IgD-negative memory B cell (primary cell): Measurements from ENCODE around the gene KHDC1L. TPM values are rescaled to one million over a fixed set of nuclear protein-coding genes. Genes with fewer than 3 reads are reported as not detected.
"Not testable (repeated sequence)": the region's sequence is repeated elsewhere in the genome, so short reads cannot be mapped to it uniquely, and the experiment has no call there.

Experiments
- H3K27ac Mint-ChIP-seq, 3 donors: one replicate each; pipeline ENCODE4 v1.8.0; 2020 to 2022; ENCODE audit warnings: mild to moderate bottlenecking in 3 of 3, mixed read lengths in 3 of 3, moderate library complexity in 1 of 3
- H3K27me3 Mint-ChIP-seq: one replicate; pipeline ENCODE4 v1.8.0; 2021; ENCODE audit warnings: mixed read lengths
- H3K36me3 Mint-ChIP-seq: one replicate; pipeline ENCODE4 v1.8.0; 2020; ENCODE audit warnings: mild to moderate bottlenecking, mixed read lengths
- H3K4me1 Mint-ChIP-seq, 3 donors: one replicate each; pipeline ENCODE4 v1.8.0; 2020 to 2022; ENCODE audit warnings: mixed read lengths in 3 of 3, mild to moderate bottlenecking in 1 of 3
- H3K4me3 Mint-ChIP-seq, 4 donors: one replicate each; pipeline ENCODE4 v1.8.0; 2020 to 2022; ENCODE audit warnings: mild to moderate bottlenecking in 4 of 4, mixed read lengths in 4 of 4, moderate library complexity in 3 of 4
- H3K9me3 Mint-ChIP-seq, 3 donors: one replicate each; pipeline ENCODE4 v1.8.0; 2020 to 2021; ENCODE audit warnings: mixed read lengths in 3 of 3, mild to moderate bottlenecking in 1 of 3
- polyA plus RNA-seq: library from polyadenylated mRNA; unstranded; fragments of 300-500 nt; fragmentation: Illumina TruSeq; gene quantifications from one replicate; pipeline ENCODE4 v1.2.3, GENCODE V29; 2021

Gene KHDC1L
- polyA plus RNA-seq, 1 donor from 2014 or later: not detected

GRCh38 chr6:73233971-73234370 is 8.7 kb upstream of the KHDC1L start:
- H3K9me3 Mint-ChIP-seq, H3K36me3 Mint-ChIP-seq, H3K27ac Mint-ChIP-seq, H3K4me1 Mint-ChIP-seq, H3K27me3 Mint-ChIP-seq, H3K4me3 Mint-ChIP-seq: not testable (repeated sequence)

DNA sequence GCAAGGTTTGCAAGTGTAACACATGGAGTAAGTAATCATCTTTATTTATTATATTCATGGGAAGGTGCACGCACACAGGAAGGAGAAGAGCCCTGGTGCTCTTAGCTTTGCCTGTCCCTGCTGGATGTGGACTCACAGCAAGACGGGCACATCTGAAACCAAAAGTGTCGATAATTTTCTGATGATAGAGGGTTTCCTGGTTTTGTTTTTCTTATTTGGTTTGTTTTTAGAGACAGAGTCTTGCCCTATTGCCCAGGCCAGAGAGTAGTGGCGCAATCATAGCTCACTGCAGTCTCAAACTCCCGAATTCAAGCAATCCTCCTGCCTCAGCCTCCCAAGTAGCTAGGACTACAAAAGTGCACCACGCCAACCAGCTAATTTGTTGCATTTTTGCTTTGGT is 7.8 kb upstream of the KHDC1L start:
- Mint-ChIP-seq H3K9me3 (no peaks in the 10 kb centered on the region), H3K4me3 (no peak overlapping the region)

DNA sequence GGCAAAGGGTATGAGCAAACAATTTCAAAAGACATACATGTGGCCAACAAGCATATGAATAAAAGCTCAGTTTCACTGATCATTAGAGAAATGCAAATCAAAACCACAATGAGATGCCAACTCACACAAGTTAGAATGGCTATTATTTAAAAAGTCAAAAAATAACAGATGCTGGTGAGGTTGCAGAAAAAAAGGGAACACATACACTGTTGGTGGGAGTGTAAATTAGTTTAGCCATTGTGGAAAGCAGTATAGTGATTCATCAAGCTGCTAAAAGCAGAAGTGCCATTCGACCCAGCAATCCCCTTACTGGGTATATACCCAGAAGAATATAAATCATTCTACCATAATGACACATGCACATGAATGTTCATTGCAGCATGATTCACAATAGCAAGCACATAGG is 6.7 kb upstream of the KHDC1L start:
- no peak overlapping the region for H3K4me3 Mint-ChIP-seq
- peaks cover 1% of the 10 kb centered on the region for H3K36me3 Mint-ChIP-seq
- no peaks in the 10 kb centered on the region for H3K27me3 Mint-ChIP-seq
- H3K27ac Mint-ChIP-seq: no peak overlapping the region
- H3K9me3 Mint-ChIP-seq: no peaks in the 10 kb centered on the region
- no peaks in the 10 kb centered on the region for H3K4me1 Mint-ChIP-seq

More for the DNA sequence above, 7.8 kb upstream of the KHDC1L start:
- Mint-ChIP-seq H3K4me1 (no peaks in the 10 kb centered on the region), H3K27me3 (no peaks in the 10 kb centered on the region), H3K27ac (no peak overlapping the region), H3K36me3 (peaks cover 1% of the 10 kb centered on the region)

DNA sequence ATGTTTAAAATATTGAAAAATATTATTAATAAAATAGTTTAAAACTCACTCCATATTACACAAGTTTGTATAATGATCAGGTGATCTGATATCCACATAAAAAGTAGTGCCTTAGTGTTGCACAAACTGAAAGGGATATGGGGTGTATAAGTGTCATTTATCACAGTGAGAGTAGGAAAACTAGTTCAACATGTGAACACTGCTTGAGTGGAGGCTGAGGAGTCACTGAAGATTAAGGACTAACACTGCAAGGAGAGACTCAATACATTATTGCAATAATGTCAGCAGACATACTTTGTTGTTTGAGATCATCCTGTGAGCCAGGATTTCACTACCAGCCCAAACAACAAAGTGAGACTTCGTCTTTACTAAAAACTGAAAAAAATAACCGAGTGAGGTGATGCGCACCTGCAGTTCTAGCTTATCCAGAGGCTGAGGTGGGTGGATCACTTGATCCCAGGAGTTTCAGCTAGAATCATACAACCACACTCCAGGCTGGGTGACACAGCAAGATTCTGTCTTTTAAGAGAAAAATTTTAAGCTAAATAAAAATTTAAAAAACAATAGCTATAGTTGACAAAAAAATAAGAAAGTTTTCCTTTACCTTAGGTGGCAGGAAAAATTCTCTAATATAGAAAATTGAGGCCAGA is 2.4 kb upstream of the KHDC1L start:
- Mint-ChIP-seq H3K4me3 (no peak overlapping the region), H3K4me1 (peaks cover 0 to 2% (median 0%) of the 10 kb centered on the region in 3 donors), H3K9me3 (no peaks in the 10 kb centered on the region), H3K36me3 (no peaks in the 10 kb centered on the region), H3K27me3 (no peaks in the 10 kb centered on the region), H3K27ac (no peak overlapping the region)

- no peak overlapping the region for H3K27ac Mint-ChIP-seq
- H3K36me3 Mint-ChIP-seq: peaks cover 3% of the 10 kb centered on the region
- H3K4me1 Mint-ChIP-seq: no peaks in the 10 kb centered on the region
- peaks cover 3% of the 10 kb centered on the region for H3K27me3 Mint-ChIP-seq
- no peak overlapping the region for H3K4me3 Mint-ChIP-seq
- H3K9me3 Mint-ChIP-seq: peaks cover 0 to 4% (median 0%) of the 10 kb centered on the region in 3 donors
Observed at GRCh38 chr6:73216859-73217258, 8.4 kb downstream of the KHDC1L start.

- no peak overlapping the region for H3K27ac Mint-ChIP-seq
- no peaks in the 10 kb centered on the region for H3K36me3 Mint-ChIP-seq
- H3K4me3 Mint-ChIP-seq: no peak overlapping the region
- no peaks in the 10 kb centered on the region for H3K4me1 Mint-ChIP-seq
- peaks cover 0 to 4% (median 0%) of the 10 kb centered on the region in 3 donors for H3K9me3 Mint-ChIP-seq
- no peaks in the 10 kb centered on the region for H3K27me3 Mint-ChIP-seq
Observed at GRCh38 chr6:73209117-73209516, 16.2 kb downstream of the KHDC1L start.

GRCh38 chr6:73207221-73207837 is 18.0 kb downstream of the KHDC1L start:
- H3K4me3 Mint-ChIP-seq: no peak overlapping the region
- H3K27me3 Mint-ChIP-seq: no peaks in the 10 kb centered on the region
- H3K27ac Mint-ChIP-seq: no peak overlapping the region
- no peaks in the 10 kb centered on the region for H3K4me1 Mint-ChIP-seq
- peaks cover 0 to 4% (median 0%) of the 10 kb centered on the region in 3 donors for H3K9me3 Mint-ChIP-seq
- H3K36me3 Mint-ChIP-seq: no peaks in the 10 kb centered on the region

DNA sequence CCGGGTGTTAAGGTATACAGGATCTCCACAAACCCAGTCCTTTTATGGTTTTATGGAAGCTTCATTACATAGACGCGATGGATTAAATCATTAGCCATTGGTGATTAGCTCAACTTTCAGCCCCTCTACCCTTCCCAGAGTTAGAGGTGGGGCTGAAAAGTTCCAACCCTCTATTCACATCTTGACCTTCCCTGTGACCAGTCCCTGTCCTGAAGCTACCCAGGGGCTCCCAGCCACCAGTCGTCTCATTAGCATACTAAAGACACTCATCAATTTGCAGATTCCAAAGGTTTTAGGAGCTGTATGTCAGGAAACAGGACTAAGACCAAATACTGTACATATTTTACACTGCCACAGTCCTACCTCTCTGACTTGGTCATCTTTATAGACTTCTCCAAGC is 21.0 kb downstream of the KHDC1L start:
- Mint-ChIP-seq H3K27ac (no peak overlapping the region), H3K36me3 (peaks cover 1% of the 10 kb centered on the region), H3K4me1 (peaks cover 0 to 1% (median 0%) of the 10 kb centered on the region in 3 donors), H3K9me3 (peaks cover 0 to 4% (median 0%) of the 10 kb centered on the region in 3 donors), H3K4me3 (no peak overlapping the region), H3K27me3 (no peaks in the 10 kb centered on the region)

- H3K27ac Mint-ChIP-seq: peak overlapping the region in 1 of 3 donors; percentile 6
- H3K36me3 Mint-ChIP-seq: peaks cover 1% of the 10 kb centered on the region
- no peaks in the 10 kb centered on the region for H3K27me3 Mint-ChIP-seq
- peaks cover 0 to 4% (median 0%) of the 10 kb centered on the region in 3 donors for H3K9me3 Mint-ChIP-seq
- peaks cover 0 to 1% (median 0%) of the 10 kb centered on the region in 3 donors for H3K4me1 Mint-ChIP-seq
- H3K4me3 Mint-ChIP-seq: no peak overlapping the region
Observed at GRCh38 chr6:73203098-73203497, 22.2 kb downstream of the KHDC1L start.

GRCh38 chr6:73200735-73201134 is 24.6 kb downstream of the KHDC1L start:
- H3K9me3 Mint-ChIP-seq: no peaks in the 10 kb centered on the region
- peaks cover 0 to 1% (median 0%) of the 10 kb centered on the region in 3 donors for H3K4me1 Mint-ChIP-seq
- no peaks in the 10 kb centered on the region for H3K27me3 Mint-ChIP-seq
- peaks cover 3% of the 10 kb centered on the region for H3K36me3 Mint-ChIP-seq
- no peak overlapping the region for H3K27ac Mint-ChIP-seq
- H3K4me3 Mint-ChIP-seq: no peak overlapping the region

DNA sequence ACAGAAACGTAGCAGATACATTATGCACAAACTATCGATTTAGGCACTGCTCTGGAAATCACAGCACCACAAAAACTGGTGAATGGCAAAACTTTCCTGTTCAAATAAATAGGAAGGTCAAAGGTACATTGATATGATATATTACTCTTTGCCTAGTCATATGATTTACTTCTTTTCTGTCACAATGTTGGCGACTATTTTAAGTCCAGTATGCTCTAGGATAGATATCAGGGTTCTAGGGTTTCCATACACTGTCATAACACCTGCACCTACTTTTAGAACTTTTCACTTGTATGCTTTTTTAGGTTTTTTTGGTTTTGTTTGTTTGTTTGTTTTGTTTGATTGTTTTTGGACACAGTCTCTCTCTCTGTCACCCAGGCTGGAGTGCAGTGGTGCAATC is 25.0 kb downstream of the KHDC1L start:
- H3K27me3 Mint-ChIP-seq: no peaks in the 10 kb centered on the region
- no peak overlapping the region for H3K4me3 Mint-ChIP-seq
- no peak overlapping the region for H3K27ac Mint-ChIP-seq
- peaks cover 0 to 1% (median 0%) of the 10 kb centered on the region in 3 donors for H3K4me1 Mint-ChIP-seq
- no peaks in the 10 kb centered on the region for H3K9me3 Mint-ChIP-seq
- peaks cover 5% of the 10 kb centered on the region for H3K36me3 Mint-ChIP-seq

DNA sequence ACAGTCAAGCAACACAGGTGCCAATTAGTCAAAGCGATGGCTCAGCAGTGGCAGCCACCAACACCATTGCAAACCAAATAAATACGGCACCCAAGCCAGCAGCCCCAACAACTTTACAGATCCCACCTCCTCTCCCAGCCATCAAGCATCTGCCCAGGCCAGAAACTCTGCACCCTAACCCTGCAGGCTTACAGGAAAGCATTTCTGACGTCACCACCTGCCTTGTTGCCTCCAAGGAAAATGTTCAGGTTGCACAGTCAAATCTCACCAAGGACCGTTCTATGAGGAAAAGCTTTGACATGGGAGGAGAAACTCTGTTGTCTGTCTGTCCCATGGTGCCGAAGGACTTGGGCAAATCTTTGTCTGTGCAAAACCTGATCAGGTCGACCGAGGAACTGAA is 30.6 kb downstream of the KHDC1L start:
- Mint-ChIP-seq H3K9me3 (no peaks in the 10 kb centered on the region), H3K36me3 (peaks cover 3% of the 10 kb centered on the region), H3K4me1 (no peaks in the 10 kb centered on the region), H3K27ac (no peak overlapping the region), H3K27me3 (no peaks in the 10 kb centered on the region), H3K4me3 (peak overlapping the region in 1 of 4 donors; percentile 31)

DNA sequence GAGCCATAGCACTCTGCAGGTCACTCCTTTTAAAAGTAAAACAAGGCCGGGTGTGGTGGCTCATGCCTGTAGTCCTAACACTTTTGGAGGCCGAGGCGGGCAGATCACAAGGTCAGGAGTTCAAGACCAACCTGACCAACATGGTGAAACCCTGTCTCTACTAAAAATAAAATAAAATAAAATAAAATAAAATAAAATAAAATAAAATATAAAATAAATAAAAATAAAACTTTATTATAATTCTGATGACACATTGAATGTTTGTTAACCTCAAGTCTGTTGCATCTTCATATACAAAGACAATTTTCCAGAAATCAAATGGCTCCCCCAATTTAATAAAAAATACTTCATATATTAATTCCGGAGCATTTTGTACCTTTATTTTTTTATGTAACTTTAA is 32.0 kb downstream of the KHDC1L start:
- not testable (repeated sequence) for H3K27me3 Mint-ChIP-seq, H3K27ac Mint-ChIP-seq, H3K4me3 Mint-ChIP-seq, H3K36me3 Mint-ChIP-seq, H3K9me3 Mint-ChIP-seq, H3K4me1 Mint-ChIP-seq

GRCh38 chr6:73182021-73182607 is 43.2 kb downstream of the KHDC1L start:
- Mint-ChIP-seq H3K27ac (no peak overlapping the region), H3K36me3 (no peaks in the 10 kb centered on the region), H3K4me1 (peaks cover 6 to 9% (median 9%) of the 10 kb centered on the region in 3 donors), H3K27me3 (no peaks in the 10 kb centered on the region), H3K9me3 (no peaks in the 10 kb centered on the region), H3K4me3 (no peak overlapping the region)

- Mint-ChIP-seq H3K9me3 (no peaks in the 10 kb centered on the region), H3K4me3 (peak overlapping the region; percentile 7 to 90 (median 80)), H3K4me1 (peaks cover 6 to 9% (median 9%) of the 10 kb centered on the region in 3 donors), H3K27ac (no peak overlapping the region), H3K36me3 (no peaks in the 10 kb centered on the region), H3K27me3 (no peaks in the 10 kb centered on the region)
Observed at GRCh38 chr6:73180763-73181619, 44.3 kb downstream of the KHDC1L start.
